ENCODE measurements around the gene CYP19A1.

The CYP19A1 gene

GRCh38 chr15:51307811-51308210 lies 30.6 kb downstream of the CYP19A1 start:
- no peaks in the 10 kb centered on the region for H4K20me1 ChIP-seq (ENCODE audit: control insufficient read depth, insufficient read depth, low read depth, low read length)
- H3K9me3 ChIP-seq (ENCODE audit: control insufficient read depth, insufficient read depth, low read length) = no peaks in the 10 kb centered on the region
- H3K27me3 ChIP-seq (ENCODE audit: control insufficient read depth, low read length) = no peaks in the 10 kb centered on the region
- H3K27ac ChIP-seq (ENCODE audit: low read depth, low read length) = no peak overlapping the region
- H3F3A ChIP-seq (ENCODE audit: control insufficient read depth, insufficient read depth) = no peaks in the 10 kb centered on the region
- no peaks in the 10 kb centered on the region for H3K36me3 ChIP-seq (ENCODE audit: control insufficient read depth, low read length)
- H3K79me2 ChIP-seq (ENCODE audit: control insufficient read depth, low read length) = no peaks in the 10 kb centered on the region
- no peaks in the 10 kb centered on the region for H3K4me1 ChIP-seq (ENCODE audit: control insufficient read depth, low read length)
- H3K4me3 ChIP-seq (ENCODE audit: low read length) = no peak overlapping the region
- no peak overlapping the region for H3K4me2 ChIP-seq (ENCODE audit: low read length)
- H3K9me2 ChIP-seq (replicated peaks; ENCODE audit: control insufficient read depth, low read length) = no peaks in the 10 kb centered on the region
- TF ChIP-seq EZH2phosphoT487 (IDR thresholded peaks at IDR 0.05; ENCODE audit: borderline replicate concordance, low read length) = no peak
- TF ChIP-seq CTCF (IDR thresholded peaks at IDR 0.05; ENCODE audit: low read depth, low read length, poor library complexity, severe bottlenecking) = no peak

- no peak overlapping the region for H3K27ac ChIP-seq (ENCODE audit: low read depth, low read length)
- H4K20me1 ChIP-seq (ENCODE audit: control insufficient read depth, insufficient read depth, low read depth, low read length) = no peaks in the 10 kb centered on the region
- no peaks in the 10 kb centered on the region for H3F3A ChIP-seq (ENCODE audit: control insufficient read depth, insufficient read depth)
- no peaks in the 10 kb centered on the region for H3K9me3 ChIP-seq (ENCODE audit: control insufficient read depth, insufficient read depth, low read length)
- no peaks in the 10 kb centered on the region for H3K4me1 ChIP-seq (ENCODE audit: control insufficient read depth, low read length)
- H3K4me3 ChIP-seq (ENCODE audit: low read length) = no peak overlapping the region
- H3K4me2 ChIP-seq (ENCODE audit: low read length) = no peak overlapping the region
- no peaks in the 10 kb centered on the region for H3K36me3 ChIP-seq (ENCODE audit: control insufficient read depth, low read length)
- no peaks in the 10 kb centered on the region for H3K27me3 ChIP-seq (ENCODE audit: control insufficient read depth, low read length)
- H3K79me2 ChIP-seq (ENCODE audit: control insufficient read depth, low read length) = no peaks in the 10 kb centered on the region
- no peaks in the 10 kb centered on the region for H3K9me2 ChIP-seq (replicated peaks; ENCODE audit: control insufficient read depth, low read length)
- TF ChIP-seq CTCF (IDR thresholded peaks at IDR 0.05; ENCODE audit: low read depth, low read length, poor library complexity, severe bottlenecking) (no peak), EZH2phosphoT487 (IDR thresholded peaks at IDR 0.05; ENCODE audit: borderline replicate concordance, low read length) (no peak)
Measured at GRCh38 chr15:51307325-51307724, 31.1 kb downstream of the CYP19A1 start.

DNA sequence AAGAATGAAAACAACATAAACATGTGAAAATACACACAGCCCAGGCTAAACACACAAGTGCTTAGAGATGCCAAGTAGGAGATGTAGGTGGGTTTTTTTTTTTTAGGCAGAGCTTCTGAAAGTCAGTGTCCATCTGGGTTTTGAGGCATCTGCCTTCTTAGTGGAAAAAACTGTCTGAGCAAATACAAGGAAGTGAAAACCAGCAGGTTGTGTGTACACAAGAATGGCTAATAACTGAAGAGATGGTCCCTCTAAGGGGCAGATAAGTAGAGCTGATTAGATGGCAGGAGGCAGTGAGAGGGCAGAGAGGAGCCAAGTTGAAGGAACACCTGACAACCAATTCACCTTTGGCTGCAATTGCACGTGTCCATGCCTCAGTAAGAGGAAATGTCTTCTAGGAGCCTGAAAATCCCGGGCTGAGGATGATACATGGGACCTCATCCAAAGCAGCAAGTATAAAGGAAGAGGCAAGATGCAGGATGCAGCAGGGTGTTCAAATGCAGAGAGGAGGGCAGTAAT lies 34.9 kb downstream of the CYP19A1 start:
- H3K9me2 ChIP-seq (replicated peaks; ENCODE audit: control insufficient read depth, low read length) = no peaks in the 10 kb centered on the region
- no peak overlapping the region for H3K4me3 ChIP-seq (ENCODE audit: low read length)
- H3K4me2 ChIP-seq (ENCODE audit: low read length) = no peak overlapping the region

More for the DNA sequence above, 34.9 kb downstream of the CYP19A1 start:
- no peaks in the 10 kb centered on the region for H3K4me1 ChIP-seq (ENCODE audit: control insufficient read depth, low read length)
- TF ChIP-seq EZH2phosphoT487 (IDR thresholded peaks at IDR 0.05; ENCODE audit: borderline replicate concordance, low read length) = no peak
- no peak for TF ChIP-seq CTCF (IDR thresholded peaks at IDR 0.05; ENCODE audit: low read depth, low read length, poor library complexity, severe bottlenecking)
- H3F3A ChIP-seq (ENCODE audit: control insufficient read depth, insufficient read depth) = no peaks in the 10 kb centered on the region
- no peaks in the 10 kb centered on the region for H3K27me3 ChIP-seq (ENCODE audit: control insufficient read depth, low read length)
- no peaks in the 10 kb centered on the region for H3K79me2 ChIP-seq (ENCODE audit: control insufficient read depth, low read length)
- H3K27ac ChIP-seq (ENCODE audit: low read depth, low read length) = no peak overlapping the region
- H3K9me3 ChIP-seq (ENCODE audit: control insufficient read depth, insufficient read depth, low read length) = no peaks in the 10 kb centered on the region
- no peaks in the 10 kb centered on the region for H4K20me1 ChIP-seq (ENCODE audit: control insufficient read depth, insufficient read depth, low read depth, low read length)
- H3K36me3 ChIP-seq (ENCODE audit: control insufficient read depth, low read length) = no peaks in the 10 kb centered on the region
